Measurements from ENCODE around the gene TAMM41.

DNA sequence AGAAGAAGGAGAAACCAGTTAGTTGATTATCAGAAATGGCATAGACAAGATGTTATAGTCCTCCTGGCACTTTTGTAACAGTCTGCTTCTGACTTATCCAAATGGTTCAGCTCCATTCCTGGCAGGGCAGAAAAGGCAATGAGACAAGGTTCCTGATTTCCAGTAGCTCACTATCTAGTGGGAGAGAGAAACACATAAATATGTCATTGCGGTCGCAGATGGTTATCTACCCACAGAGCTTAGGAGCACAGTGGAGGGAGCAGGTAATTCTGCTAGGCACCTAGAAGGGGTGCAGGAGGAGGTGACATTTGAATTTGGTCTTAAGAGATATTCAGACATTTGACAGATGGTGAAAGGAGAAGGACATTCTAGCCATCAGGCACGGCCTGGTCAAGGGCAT, 78.1 kb downstream of the TAMM41 start:
- TF ChIP-seq EZH2 (IDR thresholded peaks at IDR 0.05): no peak
- TF ChIP-seq POLR2AphosphoS5 (IDR thresholded peaks at IDR 0.05; ENCODE audit: borderline replicate concordance, low read depth, low read length): no peak
- TF ChIP-seq FOXP2 (optimal IDR thresholded peaks at IDR 0.05; ENCODE audit: control extremely low read depth, extremely low read length, insufficient read depth): no peak
